HG03135 (cell line): ENCODE data around the gene SFTPA2.
"Not testable (repeated sequence)": the region's sequence is repeated elsewhere in the genome, so short reads cannot be mapped to it uniquely, and the experiment has no call there.

Source experiments
- ATAC-seq: cut with Tn5 transposase; IDR thresholded peaks from one replicate; pipeline ENCODE4 v1.9.1; 2021; ENCODE audit warnings: mild to moderate bottlenecking, moderate library complexity; ENCODE audit not compliant: unreplicated experiment

SFTPA2 gene

DNA sequence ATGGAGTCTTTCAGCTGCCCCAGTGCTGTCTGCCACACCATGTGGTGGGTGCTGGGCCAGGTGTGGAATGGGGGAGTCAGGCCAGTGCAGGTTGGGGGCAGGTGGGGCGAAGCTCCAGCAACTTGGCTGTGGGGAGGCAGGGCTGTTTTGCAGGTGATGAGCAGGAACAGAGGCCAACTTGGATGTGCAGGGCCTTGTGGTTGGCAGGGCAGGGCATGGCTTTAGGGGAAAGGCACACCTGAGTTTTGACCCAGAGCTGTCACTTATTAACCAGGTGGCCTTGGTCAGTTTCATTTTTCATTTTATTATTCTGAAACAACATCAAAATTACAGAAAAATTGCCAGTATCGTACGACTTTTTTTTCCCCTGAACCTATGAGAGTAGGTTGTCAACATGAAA is 1.1 kb upstream of the SFTPA2 start:
- ATAC-seq, result no peak

DNA sequence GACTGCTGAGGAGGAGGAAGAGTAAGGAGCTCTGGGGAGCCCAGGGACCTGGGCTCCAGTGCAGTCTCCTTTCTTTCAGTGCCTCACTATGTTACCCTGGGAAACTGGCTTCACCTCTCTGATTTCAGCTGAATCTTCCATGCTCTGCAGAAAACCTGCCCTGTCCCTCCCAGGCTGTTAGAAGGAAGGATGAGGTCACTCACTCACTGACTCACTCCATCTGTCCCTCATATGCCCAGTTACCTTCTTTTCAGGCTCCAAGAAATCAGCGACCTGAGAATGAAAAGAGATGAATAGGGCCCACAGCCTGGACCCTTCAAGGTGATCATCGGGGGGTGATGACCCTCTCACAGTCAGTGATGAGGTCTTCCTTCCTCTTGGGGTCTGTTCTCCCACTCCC is 481 bp downstream of the SFTPA2 start:
- no peak for ATAC-seq

DNA sequence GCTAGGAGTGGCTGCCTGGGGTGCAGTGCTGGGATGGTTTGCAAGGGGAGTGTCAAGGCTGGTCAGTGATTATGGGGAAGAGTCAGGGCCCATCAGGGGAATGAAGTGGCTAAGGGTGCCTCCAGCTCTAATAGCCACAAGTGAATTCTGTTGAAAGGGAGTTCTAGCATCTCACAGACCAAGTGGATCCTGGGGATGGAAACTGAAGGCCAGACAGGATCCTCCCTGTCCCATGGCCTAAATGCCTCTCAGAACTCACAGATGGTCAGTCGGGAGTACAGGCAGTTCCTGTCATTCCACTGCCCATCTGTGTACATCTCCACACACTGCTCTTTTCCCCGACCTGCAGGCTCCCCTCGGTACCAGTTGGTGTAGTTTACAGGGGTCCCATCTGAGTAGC is 3.2 kb downstream of the SFTPA2 start:
- ATAC-seq, result not testable (repeated sequence)

DNA sequence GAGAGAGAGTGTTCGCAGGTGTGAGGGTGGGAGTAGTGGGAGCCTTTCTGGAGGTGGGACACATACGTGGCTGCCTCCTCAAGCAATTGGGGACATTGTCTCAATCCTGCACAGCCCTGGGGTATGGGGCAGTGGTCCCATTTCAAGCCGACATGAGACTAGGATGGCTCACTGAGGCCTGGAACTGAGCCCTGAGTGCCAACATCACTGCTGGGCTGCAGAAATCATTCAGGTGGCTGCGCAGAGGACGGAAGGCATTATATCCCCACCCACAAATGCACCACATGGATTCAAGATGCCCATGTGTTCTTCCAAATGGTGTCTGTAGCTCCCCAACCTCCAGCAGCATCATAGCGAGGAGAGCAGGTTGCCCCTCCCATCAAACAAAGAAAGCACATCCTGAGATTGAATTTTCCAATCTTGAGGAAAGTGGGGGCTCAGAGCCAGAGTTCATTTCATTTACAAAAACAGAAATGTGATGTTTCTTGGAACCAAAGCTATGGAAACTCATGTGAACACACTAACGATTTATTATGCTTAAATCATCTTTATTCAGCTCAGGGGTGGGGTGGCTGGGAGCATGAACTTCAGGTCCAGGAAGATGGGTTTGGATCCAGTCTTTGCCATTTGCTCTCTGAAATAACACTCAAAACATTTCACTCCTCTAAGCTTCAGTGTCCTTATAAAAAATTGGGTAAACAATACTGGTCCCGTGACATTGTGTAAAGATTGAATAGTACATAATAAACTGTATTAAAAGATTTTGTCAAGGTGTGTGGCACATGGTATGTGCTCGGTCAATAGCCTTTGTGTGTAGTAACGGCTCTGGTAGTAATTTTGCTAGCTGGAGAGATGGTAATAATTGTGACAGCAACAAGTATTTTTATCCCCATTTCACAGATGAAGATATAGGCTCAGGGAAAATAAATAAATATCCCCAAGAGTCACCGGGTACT is 4.6 kb downstream of the SFTPA2 start:
- no peak for ATAC-seq

DNA sequence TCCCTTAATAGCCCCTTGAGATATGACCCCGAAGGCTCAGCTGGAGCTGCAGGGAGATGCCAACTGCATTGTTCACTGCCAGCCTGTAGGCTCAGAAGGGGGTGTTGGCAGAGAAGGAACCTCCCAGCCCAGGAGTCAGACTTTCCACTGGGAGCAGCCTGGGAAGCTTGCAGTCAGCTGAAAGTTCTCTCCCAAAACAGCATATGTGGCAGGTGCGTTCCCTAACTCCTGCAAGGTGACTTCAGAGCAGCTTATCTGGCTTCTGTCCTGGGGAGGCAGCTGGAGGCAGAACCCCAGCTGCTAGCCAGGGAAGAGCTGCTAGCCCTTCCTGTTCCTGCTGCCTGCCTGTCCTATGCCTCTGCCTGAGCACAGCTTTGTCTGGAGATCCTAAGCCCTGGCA is 8.1 kb downstream of the SFTPA2 start:
- no peak for ATAC-seq

DNA sequence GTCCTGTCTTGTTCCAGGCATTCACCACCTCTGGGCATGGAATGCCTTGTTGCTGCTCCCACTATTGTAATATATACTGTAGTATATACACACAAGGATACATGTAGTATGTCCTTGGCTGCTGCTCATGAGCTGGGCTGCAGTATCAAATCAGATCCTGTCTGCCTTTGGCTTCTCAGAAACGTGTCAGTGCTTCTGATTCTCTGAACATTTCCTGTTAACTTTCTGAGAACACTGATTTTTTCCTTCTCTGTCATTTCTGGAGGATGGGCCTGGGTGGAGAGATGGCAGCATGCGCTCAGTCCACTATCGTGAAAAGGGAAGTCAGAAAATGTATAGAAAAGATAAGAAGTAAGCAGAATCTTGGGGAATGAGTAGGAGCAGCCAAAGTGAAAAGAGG is 12.2 kb downstream of the SFTPA2 start:
- no peak for ATAC-seq

DNA sequence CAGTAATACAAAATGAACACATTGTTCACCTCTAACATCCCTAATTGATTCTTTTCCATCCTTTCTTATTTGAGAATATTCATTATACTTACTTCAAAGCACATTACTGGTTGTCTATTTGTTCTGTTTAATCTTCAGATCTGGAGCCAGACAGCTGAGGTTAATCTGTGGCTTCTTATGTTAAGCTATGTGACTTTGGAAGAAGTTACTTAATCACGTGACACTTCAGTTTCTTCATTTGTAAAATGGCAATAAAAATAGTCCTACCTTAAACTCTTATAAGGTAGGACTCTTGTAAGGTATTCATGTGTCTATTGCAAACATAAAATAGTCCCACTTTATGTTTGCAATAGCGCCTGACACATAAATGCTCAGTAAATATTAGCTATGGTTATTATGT is 13.1 kb downstream of the SFTPA2 start:
- not testable (repeated sequence) for ATAC-seq

DNA sequence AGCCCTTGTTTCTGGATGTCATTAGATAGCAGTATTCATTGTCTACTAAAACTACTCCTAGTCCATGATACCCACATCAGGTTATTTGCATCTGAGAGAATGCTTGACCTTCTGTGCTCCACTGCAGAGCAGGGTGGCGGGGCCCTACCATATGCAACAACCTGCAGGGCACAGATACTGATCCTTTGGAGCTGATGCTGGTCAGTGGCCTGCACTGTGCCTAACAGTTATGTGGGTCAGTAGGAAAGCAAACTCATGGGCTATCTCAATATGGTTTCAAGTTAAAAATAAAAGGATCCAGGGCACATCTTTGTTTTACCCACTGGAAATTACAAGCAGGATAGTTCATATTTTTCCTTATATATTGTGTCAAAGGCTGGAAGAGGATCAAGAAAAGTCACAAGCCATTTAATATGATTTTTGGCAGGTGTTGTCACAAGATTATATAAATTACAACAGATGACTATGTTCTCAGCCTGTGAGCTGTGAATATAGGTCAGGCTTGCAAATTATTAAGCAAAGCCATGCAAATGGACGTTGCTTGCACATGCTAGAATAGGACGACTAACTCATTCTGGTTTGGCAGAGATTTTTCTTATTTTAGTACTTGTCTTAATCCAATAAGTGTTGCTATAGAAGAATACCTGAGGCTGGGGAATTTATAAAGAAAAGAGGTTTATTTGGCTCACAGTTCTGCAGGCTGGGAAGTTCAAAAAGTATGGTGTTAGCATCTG is 15.1 kb downstream of the SFTPA2 start:
- ATAC-seq, result not testable (repeated sequence)

DNA sequence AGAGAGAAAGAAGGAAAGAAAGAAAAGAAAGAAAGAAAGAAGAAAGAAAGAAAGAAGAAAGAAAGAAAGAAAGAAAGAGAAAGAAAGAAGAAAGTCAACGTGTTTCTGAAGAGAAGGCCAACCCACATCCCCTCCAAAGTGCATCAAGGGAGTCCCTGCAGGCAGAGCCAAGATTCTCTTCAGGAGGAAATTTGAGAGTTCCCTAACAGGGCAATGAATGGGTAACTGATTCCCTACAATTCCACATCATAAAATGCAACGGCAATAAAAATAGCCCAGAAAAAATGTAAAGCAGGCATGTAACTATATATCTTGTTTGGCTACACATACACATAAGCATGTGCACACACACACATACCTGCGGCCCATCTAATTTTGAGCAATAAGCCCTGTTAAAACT is 15.8 kb downstream of the SFTPA2 start:
- ATAC-seq, result not testable (repeated sequence)

DNA sequence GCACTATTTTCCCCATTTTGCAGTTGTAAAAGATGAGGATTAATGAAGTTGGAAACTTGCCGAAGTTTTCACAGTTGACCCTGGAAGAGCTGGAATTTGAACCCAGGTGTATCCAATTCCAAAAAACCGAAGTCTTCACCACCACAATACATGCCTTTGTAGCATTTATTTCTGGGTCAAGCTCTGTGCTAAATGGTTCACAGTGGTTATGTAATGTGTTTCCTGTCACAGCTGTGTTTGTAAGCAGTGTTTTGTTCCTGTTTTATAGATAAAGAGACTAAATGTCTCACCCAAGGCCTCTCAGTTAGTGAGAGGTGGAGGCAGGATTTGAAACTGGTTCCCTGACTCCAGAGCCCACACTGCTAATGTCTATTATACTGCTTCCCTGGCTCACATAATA is 17.6 kb downstream of the SFTPA2 start:
- ATAC-seq, result no peak

DNA sequence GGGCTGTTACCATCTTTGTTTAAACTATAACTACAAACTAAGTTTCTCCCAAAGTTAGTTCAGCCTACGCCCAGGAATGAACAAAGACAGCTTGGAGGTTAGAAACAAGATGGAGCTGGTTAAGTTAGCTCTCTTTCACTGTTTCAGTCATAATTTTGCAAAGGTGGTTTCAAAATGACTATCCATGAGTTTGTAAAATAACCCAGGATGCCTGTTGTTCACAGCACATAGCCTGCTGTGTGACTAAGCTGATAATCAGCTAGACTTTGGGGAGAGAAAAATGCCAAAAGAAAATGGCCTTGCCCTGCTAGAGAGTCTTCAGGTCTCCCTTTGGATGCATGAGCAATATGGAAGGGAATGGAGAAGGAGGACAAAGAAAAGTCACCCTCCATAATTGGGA is 19.3 kb downstream of the SFTPA2 start:
- peak; percentile 87 for ATAC-seq

DNA sequence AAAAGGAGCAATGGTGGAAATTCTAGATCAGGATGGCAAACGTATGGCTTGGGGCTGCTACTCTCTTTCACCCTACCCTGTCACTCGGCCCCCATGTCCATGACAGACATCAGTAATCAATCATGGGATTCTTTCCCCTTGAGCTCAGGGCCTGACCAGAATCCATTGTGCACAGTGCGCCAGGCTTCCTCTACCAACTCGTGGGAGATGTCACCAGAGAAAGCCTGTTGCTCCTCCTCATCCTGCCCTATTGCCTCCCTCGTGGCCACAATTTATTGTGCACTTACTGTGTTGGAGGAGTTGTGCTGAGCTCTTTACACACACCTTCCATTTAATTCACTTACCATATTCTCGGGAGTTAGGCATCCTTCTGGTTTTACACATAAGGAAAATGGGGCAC is 21.9 kb downstream of the SFTPA2 start:
- not testable (repeated sequence) for ATAC-seq

DNA sequence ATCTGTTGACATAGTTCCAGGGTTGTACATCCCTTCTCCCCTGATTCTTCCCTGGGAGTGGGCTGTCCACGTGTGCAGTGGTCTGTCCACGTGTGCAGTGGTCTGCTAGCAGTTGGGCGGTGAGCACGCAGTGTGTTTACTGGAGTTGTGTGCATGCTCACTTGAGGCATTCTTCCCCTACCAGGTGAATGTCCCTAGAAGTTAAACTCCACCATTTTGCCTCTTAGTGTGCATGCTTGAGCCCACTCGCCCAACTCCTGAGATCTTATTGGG is 26.4 kb downstream of the SFTPA2 start:
- not testable (repeated sequence) for ATAC-seq

DNA sequence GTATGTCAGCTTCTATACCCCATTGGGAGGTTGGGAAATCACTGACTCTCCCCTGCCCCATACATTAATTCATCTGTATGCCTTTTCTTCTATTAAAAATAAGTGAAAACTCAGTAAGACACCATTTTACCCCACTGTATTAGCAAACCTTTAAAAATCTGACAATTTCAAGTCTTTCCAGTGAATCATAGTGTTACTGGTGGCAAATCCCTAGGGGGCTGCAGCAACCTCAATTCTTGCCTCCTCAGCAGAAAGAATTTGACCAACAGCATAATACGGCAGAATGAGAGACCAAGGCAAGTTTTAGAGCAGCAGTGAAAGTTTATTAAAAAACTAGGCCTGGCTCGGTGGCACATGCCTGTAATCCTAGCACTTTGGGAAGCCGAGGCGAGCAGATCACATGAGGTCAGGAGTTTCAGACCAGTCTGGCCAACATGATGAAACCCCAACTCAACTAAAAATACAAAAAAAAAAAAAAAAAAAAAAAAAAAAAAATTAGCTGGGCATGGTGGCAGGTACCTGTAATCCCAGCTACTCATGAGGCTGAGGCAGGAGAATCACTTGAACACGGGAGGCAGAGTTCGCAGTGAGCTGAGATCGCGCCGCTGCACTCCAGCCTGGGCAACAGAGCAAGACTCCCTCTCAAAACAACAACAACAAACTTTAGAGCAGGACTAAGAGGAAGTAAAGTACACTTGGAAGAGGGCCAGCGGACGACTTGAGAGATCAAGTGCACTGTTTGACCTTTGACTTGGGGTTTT is 26.9 kb downstream of the SFTPA2 start:
- ATAC-seq, result not testable (repeated sequence)

DNA sequence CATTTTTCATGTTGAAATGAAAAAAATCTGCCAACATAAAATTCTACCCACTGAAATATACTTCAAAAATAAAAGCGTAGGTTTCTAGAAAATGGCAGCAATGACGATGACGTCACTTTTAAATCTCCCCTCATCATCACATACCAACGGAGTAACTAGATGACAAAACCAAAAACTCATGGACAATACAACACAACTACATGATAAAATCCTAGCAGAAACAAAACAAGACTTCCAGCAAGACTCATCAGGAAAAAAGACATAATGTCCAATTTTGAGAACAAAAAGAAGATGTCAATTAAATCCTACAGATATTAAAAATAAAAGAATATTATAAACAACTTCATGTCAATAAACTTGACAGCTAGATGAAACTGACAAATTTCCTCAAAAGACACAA is 31.9 kb downstream of the SFTPA2 start:
- ATAC-seq, result not testable (repeated sequence)

DNA sequence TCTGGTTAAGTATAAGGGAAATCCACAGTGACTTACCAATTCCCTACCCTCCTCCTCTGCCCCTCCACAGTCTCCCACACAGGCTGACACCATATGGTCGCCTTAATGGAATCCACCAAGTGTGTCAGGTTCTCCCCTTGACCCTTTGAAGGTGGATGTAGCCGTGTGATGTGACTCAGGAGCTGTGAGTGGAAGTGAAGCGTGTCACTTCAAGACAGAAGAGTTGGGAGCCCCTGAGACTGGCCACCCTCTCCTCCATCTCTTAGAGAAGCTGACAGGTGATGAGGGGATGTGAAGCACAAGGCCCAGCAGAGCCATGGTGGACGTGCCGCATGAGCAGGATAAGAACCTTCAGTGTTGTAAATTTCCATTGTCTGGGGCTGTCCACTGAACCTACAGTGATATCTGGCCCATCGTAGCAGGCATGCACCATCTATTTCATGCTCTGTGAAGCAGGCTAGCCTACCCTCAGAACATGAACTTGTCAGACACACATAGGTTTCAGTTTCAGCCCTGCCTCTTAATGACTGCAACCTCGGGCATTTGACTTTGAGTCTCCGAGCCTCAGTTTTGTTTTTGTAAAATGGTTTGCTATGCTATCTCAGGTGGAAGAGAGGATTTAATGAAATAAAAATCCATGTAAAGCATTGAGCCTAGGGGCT is 35.0 kb downstream of the SFTPA2 start:
- peak; percentile 88 for ATAC-seq

DNA sequence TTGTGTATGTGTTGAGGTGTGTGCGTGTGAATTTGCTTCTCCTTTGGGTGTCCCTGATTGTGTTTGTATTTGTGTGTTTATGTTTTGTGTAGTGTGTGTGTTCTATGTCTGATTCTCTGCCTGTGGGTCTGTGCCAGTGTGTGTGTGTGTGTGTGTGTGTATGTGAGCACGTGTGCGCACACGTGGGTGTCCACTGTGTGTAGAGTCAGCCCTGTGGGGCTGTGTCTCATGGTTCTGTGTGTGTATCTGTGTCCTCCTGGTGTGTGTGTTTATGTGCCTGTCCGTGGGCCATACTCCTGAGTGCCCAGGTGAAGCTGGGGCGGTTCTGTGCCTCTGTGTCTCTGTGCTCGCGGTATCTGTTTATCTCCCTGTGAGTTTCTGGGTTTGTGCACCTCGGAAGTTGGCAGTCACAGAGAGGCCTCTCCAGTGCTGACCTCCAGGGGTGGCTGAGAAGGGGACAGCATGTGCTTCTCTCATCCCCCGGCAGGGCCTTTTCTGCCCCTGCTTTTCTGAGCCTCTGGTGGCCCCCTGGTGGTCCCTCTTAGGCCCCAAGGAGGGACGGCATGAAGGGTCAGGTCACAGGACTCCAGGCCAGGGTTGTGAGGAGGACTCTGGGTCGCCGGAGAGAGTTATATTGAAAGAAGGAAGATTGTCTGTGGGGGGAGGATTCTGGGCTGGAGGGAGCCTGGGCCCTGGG is 36.9 kb downstream of the SFTPA2 start:
- ATAC-seq, result not testable (repeated sequence)

DNA sequence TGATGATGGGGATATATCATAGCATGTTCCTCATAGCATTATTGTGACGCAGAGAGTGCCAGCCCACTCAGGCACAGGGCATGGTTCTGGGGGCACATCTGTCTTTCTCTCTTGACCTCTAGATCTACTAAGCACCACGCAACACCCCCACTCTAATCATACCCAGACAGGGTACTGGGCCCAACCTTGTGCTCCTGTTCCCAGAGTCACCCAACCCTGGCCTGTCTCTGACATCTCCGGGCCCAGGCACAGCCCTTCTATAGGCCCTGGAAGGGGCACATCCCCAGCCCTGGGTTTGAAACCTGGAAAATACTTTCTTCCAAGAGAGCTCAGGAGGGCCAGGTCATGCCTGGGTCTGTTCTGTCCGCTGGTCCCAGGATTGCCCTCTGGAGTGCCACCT is 37.7 kb downstream of the SFTPA2 start:
- not testable (repeated sequence) for ATAC-seq

DNA sequence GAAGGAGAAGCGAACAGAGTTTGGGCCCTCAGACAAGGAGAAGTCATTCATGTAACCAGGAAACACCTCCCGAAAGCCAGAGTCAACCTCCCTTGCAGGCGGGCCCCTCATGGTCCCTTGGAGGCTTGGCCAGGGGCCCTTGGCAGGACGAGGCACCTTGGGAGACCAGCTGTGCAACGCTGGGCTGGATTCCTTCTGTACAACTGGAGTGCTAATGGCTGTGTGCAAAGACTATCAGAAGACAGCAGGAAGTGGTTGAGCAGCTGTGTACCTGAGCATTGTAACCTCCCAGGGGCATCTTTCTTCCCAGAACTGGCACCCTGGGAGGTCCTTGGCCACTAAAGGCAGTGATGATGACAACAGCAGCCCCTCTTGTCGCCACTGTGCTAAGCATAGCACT is 38.5 kb downstream of the SFTPA2 start:
- ATAC-seq, result not testable (repeated sequence)

DNA sequence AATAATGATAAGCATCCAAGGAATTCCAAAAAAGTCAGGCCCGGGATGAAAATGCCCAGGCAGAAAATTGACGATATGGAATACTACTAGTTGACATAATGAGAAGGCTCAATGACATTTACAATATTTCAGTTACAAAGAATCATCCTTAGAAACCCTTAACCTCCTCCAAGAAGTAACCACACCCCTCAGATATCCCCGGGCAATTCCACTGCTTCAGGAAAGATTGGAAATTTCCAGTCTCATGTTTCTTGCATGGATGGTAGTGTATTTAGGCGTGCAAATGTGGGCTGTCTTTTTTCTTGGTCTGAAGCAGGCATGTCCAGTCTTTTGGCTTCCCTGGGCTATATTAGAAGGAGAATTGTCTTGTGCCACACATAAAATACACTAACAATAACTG is 42.6 kb downstream of the SFTPA2 start:
- ATAC-seq, result not testable (repeated sequence)
